ENCODE results near the gene TMEM121B.
"Not testable (repeated sequence)": the region's sequence is repeated elsewhere in the genome, so short reads cannot be mapped to it uniquely, and the experiment has no call there.

The TMEM121B gene

DNA sequence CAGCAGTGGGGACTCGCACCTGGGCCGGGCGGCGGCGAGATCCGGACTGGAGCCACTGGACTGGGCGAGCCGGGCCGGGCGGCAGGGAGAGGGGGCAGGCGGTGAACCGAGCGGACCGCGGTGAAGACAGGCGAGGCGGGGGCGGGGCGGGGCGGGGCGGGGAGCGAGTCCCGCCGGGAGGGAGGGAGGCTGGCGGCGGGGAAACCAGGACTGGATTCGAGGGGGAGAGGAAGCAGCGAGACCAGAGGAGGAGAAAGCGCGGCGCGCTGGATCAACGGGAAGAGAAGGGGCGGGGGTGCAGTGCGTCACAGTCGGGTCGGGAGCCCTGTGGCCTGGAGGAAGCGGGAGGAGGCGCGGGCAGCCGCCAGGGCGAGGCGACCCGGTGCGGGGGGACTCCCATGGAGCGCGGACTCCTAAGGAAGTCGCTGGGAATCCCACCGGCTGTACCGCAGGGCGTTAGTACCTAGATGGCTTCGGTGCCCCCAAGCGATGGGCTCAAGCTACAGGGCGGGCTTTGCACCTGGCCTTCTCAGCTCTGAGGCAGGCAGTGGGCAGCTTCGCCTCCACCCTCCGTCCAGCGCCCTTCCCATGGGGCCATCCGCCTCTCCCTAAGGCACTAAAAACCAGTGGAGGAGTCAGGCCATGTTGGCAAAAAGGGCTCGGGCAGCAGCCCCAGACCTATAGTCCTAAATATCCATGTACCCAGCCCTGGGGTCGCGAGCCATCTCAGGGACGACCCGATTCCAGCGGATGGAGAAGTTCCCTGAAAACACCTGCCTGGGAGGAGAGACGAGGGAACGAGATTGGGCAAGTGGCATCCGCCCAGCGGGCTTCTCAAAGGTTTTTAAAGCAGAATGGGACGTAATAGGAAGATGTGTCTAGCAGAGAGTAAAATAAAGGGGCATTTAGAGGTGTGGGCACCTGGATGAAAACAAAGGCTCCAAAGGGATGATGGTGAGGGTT lies at the start of gene TMEM121B:
TSS of gene TMEM121B (minus strand) at position 128 of the 963 bp plus-strand sequence. CDS start 233 bp downstream, outside the sequence.
- peak; percentile 78 for DNase-seq (ENCODE audit: low spot score)

DNA sequence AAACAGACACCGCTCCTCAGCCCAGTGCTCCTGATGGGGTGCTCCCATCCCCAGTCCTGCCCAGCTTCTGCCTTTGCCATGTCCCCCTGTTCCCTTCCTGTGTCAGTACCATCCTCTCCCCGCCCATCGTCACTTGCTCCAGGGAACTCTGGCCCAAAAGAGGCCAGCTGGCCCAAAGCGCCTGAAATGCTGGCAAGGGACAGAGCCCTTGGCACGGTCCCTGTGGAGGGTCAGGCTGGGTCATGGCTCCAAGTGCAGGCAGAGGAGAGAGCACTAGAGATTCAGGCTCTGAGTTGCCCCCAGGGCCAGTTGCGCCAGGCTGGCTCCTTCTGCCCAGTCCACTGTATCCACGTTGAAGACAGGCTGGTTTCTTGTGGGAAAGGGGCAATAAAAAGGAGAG lies 46.3 kb upstream of the TMEM121B start:
- no peak for DNase-seq (ENCODE audit: low spot score)

DNA sequence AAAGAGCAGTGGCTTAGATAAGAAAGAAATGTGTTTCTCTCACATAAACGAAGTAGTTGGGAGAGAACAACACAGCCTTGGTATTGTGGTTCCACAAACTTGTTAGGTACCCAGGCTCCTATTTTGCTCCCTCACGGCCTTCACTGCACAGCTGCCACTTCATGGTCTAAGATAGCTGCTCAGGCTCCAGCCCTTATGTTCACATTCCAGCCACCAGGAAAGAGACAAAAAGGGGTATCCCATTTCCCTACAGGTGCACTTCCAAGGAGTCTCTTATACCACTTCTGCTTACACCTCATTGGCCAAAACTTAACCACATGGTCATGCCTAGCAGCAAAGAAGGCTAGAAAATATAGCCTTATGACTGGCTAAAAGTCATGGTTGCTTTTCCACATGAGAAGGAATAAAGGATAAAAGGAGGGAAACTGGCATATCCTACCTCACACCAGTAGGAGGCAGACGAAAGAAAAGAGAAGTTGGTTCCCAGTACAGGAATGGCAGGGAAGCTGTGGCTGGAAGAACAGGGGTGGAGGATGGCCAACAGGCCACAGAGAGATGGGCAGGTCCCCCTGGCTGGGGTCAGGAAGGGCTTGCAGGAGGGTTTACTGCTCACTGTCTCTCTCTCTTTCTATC lies 43.3 kb upstream of the TMEM121B start:
- DNase-seq (ENCODE audit: low spot score): no peak

DNA sequence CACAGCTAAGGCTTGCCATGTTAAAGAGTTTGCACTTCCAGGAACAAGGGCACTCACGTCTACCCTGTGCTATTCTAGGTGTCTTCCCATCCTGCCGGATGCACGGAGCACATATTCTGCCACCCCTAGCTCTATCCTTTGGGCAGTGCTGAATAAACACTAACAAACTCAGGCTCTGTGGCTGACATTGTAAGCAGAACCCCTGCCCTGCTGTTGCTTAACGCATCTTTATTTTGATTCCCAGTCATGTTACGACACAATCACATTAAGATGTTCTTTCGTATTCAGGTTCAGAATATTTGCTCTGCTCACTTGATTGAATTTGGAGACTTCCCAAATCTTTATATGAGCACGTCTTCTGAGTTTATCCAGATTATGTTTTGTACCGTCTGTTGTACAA lies 41.6 kb upstream of the TMEM121B start:
- DNase-seq (ENCODE audit: low spot score): no peak

DNA sequence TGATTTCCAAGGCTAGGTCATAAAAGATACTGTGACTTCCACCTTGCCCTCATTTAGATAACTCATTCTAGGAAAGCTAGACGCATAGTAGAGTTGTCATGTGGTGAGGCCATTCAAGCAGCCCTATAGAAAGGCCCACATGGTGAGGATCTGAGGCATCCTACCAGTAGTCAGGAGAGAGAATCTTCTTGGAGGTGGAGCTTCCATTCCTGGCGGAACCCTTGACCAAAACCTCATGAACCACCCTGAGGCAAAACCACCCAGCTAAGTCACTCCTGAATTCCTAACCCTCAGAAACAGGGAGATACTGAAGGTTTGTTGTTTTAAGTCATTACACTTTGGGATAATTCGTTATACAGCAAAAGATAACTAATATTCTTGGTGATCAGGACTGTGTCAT lies 40.8 kb upstream of the TMEM121B start:
- DNase-seq (ENCODE audit: low spot score): no peak

DNA sequence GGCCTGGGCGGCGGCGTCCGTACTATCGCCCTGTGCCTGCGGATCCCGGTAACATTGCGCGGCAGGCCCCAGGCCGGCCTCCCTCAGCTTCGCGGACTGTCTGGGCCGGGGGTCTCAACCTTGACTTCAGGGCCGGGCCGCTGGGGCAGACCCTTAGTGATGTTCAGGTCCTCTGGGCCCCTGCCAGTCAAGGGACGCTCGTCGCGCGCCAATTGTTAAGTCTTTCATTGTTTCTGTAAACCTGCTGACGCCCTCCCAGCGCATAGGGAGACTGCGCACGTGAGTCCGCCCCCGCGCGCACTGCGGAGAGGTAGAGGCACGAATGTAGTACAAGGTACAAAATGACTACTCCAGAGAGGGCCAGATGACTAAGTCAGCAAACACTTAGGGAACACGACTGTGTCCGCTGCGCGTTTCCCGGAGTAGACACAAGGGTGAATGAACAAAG lies 38.4 kb upstream of the TMEM121B start:
- peak; percentile 50 for DNase-seq (ENCODE audit: low spot score)

DNA sequence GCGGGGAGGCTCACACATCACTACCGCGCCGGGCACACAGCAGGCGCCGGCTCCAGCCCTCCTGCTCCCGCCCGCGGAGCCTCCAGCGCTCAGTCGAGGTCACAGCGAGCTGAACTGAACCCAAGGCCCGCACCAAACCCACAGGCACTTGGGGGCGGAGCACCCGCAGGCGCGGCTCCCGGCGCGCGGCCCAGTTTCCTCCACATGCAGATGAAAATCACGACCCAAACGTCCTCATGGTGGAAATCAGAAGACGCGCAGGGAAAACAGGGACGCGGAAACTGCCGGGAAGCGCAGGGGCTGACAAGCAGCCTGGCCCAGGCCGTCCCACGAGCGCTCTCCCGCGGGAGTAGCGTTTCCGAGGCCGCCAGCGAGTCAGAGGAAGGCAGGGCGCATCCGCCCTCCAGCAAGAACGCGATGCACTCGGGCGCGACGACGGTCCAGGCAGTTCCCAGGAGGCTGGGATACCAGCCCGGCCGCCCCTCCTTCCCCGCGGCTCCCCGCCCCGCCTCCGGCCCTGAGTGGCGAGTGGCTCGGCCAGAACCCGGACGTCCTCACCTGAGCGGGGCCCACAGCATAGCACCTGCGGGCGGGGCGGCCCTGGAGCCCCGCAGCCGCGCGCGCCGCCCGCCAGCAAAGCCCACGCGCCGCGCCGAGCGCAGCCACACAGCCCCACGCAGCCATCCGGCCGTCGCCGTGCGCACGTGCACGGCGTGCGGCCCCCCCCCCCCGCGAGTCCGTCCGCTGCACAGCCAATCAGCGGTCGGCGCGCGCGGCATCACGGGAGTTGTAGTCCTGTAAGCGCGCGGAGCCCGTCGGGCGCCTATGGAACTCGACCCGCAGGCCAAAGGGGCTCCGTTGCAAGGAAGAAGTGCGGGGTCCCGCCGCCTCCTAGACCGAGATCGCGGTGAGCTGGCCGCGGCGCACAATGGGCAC lies 37.7 kb upstream of the TMEM121B start, which contains the start of gene HDHD5:
TSS of gene HDHD5 (minus strand) at position 710 of the 936 bp plus-strand sequence. CDS start at position 684, 26 bp downstream.
- peak; percentile 99 for DNase-seq (ENCODE audit: low spot score)

DNA sequence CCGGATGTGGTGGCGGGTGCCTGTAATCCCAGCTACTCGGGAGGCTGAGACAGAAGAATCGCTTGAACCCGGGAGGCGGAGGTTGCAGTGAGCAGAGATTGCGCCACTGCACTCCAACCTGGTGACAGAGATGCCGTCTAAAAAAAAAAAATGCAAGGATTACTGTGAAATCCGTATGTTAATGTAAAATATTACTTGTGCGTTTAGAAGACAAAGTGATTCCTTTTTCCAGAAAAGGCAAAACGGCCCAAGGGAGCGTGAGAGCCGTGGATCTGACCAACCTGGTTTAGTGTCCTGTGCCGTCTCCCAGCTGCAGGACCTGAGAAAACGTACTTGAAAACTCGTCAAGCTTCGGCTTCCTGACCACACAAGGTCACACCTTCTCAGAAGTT lies 37.0 kb upstream of the TMEM121B start:
- no peak for DNase-seq (ENCODE audit: low spot score)

DNA sequence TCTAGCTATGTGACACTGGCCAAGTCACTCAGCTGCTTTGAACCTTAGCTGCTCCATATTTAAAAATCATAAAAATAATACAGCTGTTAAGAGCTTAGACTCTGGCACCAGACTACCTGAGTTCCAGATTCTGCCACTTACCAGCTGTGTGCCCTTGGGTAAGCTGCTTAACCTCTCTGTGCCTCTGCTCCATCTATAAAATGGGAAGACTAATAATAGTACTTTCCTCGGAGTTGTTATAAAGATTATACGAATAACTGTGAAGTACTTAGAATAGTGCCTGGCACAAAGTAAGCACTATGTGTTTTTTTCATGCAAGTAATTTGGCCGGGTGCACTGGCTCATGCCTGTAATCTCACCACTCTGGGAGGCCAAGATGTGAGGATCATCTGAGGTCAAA lies 36.6 kb upstream of the TMEM121B start:
- no peak for DNase-seq (ENCODE audit: low spot score)

DNA sequence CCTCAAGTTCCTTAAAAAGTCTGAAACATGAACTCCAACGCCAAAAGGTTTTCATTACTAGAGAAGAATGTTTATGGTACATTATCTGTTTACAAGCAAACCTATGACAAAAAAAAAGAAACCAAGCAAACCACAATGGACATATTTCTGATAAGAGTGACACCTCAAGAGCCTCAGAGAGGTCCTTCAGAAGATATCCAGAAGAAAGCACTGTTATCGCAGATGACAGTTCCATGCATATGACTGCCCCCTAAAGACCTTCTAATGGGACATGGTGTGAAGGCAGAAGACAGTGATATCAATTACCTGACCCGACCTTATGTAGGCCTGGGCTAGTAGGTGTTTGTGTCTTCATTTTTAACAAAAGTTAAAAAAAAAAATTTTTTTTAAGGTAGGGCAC lies 34.8 kb upstream of the TMEM121B start:
- no peak for DNase-seq (ENCODE audit: low spot score)

DNA sequence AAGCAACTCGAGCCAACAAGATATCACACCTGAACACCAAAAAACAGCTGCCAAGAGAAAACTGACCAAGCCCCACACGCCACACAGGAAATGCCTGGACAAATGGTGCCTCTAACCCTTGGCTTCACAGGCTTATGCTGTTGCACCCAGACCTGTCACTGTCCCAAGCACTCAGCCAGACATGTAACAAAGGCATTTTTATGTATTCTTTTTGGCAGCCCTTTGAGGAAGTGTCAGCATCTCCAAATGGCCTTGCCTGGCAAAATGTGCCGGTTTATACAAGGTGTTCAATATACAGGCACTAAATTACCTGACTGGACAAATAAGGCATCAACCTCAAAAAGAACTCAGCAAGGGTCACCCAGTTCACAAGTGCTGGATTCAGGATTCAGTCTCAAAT lies 31.8 kb upstream of the TMEM121B start:
- DNase-seq (ENCODE audit: low spot score): no peak

DNA sequence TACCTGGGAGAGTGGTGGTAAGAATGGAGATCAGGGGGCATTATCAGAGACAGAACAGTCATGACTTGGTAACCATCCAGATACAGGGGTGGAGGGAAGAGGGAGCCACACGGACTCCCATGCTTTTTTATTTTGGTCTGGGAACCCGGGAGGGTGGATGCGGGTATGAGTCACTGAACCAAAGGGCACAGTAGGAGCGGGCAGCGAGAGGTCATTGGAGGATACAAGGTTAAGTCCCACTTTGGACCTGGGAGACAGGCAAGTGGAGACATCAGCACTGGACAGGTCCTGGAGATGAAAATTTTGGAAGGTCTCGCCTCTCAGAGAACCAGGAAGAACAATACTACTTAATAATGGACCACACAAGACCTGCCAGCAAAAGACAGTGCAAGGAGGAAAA lies 31.2 kb upstream of the TMEM121B start:
- no peak for DNase-seq (ENCODE audit: low spot score)

DNA sequence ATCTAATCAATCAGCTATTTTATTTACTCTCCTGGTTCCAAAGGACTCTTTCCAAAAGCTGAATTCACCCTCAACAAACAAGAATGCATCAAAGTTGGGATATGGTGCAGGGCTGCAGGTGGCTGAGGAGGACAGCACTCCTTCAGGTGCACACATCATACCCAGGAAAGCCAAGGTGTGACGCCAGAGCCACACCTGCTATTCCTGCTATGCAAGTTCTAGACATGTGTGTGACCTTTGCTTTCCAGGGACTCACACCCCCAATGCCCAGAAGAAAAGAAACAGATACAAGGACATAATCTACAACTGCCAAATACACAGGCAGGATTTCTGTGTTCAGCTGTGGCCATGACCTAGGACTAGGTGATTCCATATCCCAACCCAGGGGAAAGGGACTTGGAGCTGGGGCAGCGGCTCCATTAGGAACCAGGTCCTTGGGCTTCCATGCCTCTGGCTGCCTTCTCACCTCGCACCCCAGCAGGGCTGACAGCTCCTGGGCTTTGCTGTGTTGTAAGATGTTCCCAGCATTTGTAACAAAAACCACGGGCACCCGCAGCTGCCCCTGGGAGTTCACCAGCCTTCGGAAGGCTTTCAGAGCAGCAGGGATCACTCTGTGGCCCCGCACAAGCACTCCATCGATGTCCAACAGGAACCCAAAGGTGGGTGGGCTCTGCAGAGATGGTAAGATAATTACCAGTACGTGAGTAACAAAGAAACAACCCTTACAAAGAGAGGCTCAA lies 28.1 kb upstream of the TMEM121B start:
- no peak for DNase-seq (ENCODE audit: low spot score)

DNA sequence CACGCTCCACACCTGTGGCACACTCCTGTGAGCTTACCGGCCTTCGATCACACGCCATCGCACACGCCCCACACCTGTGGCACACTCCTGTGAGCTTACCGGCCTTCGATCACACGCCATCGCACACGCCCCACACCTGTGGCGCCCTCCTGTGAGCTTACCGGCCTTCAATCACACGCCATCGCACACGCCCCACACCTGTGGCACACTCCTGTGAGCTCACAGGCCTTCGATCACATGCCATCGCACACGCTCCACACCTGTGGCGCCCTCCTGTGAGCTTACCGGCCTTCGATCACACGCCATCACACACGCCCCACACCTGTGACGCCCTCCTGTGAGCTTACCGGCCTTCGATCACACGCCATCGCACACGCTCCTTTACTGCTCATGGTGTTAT lies 26.3 kb upstream of the TMEM121B start:
- DNase-seq (ENCODE audit: low spot score): not testable (repeated sequence)

DNA sequence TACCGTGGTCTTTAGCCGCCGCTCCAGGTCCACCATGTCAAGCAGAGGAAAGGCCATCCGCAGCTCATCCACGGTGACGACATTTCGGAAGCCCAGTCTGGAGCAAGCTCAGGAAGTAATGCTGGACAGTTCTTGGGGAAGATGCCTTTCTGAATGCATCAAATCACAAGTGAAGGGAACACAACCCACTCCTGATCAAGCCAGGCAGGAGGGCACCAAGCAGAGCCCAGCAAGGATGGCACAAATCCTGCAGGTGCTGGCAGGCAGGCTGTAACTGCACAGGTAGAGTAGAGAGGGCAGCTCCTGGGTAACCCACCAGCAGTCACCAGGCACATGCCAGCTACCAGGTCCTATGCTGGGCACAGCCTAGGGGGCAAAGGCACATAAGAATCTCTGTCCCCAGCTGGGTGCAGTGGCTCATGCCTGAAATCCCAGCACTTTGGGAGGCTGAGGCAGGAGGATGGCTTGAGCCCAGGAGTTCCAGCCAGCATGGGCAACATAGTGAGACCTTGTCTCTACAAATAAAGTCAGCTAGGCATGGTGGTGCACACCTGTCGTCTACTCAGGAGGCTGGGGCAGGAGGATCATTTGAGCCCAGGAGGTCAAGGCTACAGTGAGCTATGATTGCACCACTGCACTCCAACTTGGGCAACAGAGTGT lies 24.0 kb upstream of the TMEM121B start:
- no peak for DNase-seq (ENCODE audit: low spot score)

DNA sequence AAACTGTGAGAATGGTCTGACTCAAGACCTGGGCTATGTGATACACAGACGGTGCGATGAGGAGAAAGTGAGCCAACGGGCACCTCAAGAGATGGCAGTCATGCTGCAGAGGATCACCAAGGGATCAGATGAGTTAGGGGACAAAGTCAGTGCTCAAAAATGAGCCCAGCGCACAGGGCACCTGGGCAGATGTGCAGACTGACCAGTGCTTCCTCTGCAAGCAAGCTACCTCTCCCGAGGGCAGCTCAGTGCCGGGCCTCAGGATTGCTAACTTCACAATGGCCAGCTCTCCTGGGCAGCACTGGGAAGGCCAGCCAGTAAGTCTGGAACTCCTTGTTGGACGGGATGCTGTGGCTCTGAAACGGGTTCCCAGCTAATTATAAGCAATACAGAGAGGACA lies 22.7 kb upstream of the TMEM121B start:
- DNase-seq (ENCODE audit: low spot score): no peak

DNA sequence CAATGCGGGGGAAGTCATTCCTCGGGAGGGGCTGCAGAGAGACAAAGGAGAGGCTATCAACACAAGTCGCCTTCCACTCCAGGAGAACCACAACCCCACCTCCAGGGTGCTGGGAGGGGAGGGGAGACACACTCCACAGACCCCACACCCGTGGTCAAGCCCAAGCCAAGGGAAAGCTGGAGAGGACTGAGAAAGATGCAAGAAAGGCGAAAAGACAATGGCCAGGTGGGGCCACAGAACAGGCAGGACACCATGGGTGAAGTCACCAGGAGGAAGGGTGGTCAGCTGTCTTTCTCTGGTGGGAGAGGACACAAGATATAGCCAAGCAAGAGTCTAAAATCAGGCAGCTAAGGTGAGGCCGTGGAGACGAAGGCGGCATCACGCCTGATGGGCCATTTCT lies 21.9 kb upstream of the TMEM121B start:
- DNase-seq (ENCODE audit: low spot score): no peak

DNA sequence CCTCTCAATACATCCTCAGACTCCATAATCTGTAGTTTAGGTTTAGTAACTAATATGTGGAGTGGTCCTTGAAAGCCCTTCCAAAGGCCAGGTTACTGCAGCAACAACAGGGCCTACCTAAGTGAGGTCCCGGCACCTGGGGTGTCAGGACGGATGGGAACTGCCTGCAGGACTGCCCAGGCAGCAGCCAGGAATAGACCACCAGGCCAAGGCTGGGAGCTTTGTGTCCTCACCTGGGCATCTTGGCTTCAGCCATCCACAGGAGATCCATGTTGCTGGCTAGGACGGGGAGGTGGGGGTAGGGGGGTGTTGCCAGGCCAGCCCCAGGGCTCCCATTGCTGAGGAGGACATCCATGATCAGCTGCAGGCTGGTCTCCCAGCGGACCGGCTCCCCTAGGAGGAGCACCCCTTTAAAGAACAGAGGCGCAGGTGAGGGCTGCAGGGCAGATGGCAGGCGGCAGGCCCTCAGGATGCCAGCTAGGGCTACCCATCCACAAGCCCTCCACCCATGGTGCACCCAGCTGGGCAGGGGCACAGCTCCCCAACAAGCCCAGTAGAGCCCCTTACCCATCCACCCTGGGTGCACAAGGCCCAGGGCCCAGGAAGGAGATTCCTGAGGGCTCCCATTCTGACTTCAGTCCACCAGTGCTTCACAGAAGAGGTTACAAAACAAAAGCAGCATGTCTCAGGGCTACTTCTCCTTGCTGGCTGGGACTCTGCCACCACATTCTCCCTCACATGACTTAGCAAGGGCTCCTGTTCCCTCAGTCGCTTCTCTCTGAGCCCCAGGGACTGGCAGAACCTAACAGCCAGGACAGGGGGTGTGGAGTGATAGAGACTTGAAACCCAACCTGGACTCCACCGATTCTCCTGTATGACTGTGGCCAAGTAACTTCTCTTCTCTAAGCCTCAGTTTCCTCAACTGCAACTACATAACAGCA lies 19.9 kb upstream of the TMEM121B start:
- DNase-seq (ENCODE audit: low spot score): no peak

DNA sequence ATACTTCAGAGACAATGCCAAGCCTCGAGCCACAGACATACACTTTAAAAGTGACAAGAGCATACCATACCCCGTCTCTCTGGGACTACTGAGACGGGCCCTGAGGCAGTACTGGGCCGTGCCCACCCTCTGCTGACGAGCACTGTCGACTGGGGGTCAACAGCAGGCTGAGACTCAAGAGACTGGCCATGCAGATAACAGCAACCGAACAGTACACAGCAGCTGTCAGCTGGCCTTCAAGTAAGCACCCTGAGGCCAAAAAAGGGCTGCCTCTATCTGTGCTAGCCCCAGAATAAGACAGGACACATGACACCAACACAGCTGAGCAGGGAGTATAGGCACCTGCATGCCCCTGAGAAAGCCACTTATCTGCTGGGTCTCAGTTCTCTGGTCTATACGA lies 18.9 kb upstream of the TMEM121B start:
- no peak for DNase-seq (ENCODE audit: low spot score)

DNA sequence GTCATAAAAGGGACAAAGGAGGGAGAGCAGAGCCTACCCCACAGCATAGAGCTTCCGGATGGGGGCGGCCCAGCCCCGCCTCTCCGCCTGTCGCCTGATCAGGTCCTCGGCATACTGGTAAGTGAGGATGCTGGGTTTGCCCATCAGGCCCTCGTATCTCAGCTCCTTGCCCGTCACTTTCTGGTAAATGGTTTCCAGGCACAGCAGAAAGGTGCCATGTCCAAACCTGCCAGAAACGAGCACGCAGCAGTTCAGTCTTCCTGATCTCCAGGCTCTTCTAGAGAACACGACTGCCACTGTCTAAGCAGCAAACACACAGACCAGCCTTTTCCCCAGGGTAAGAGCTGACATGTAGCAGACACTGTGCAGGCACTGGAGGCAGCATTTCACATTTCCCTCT lies 17.4 kb upstream of the TMEM121B start:
- DNase-seq (ENCODE audit: low spot score): no peak

Measured in GM03348 (cell line).